H9 (cell line): Measurements from ENCODE around the gene KLHL1. TPM values are rescaled to one million over a fixed set of nuclear protein-coding genes. Genes with fewer than 3 reads are reported as not detected.

Experiments used
- DNase-seq: peaks from one replicate; pipeline ENCODE4 v3.0.0-alpha.2; 2017
- H2AFZ ChIP-seq: one replicate; pipeline ENCODE4 v1.6.1; 2013; ENCODE audit warnings: mild to moderate bottlenecking, low read length, control low read depth, moderate library complexity
- H2AK5ac ChIP-seq: 2 replicates; pipeline ENCODE4 v1.6.1; 2013; ENCODE audit warnings: low read length, control low read depth, mixed read lengths; ENCODE audit not compliant: insufficient read length
- H2BK120ac ChIP-seq: one replicate; pipeline ENCODE4 v1.6.1; 2013; ENCODE audit warnings: low read depth, mild to moderate bottlenecking, low read length, control low read depth, inconsistent platforms; ENCODE audit not compliant: poor library complexity, severe bottlenecking
- H2BK12ac ChIP-seq: 2 replicates; pipeline ENCODE4 v1.6.1; 2013; ENCODE audit warnings: low read length, control low read depth, mixed read lengths, low read depth; ENCODE audit not compliant: insufficient read length
- H2BK15ac ChIP-seq: 2 replicates; pipeline ENCODE4 v1.6.1; 2013; ENCODE audit warnings: low read depth, low read length, control low read depth
- H2BK20ac ChIP-seq: one replicate; pipeline ENCODE4 v1.6.1; 2013; ENCODE audit warnings: low read depth, mild to moderate bottlenecking, low read length, control low read depth, inconsistent platforms; ENCODE audit not compliant: poor library complexity, severe bottlenecking
- H2BK5ac ChIP-seq: 2 replicates; pipeline ENCODE4 v1.6.1; 2013; ENCODE audit warnings: low read length, control low read depth, mixed read lengths; ENCODE audit not compliant: insufficient read length
- H3K14ac ChIP-seq: 2 replicates; pipeline ENCODE4 v1.6.1; 2013; ENCODE audit warnings: low read length, control low read depth; ENCODE audit not compliant: insufficient read depth
- H3K18ac ChIP-seq: 2 replicates; pipeline ENCODE4 v1.6.1; 2013; ENCODE audit warnings: low read depth, mild to moderate bottlenecking, mixed read lengths, low read length, control low read depth; ENCODE audit not compliant: insufficient read length
- H3K23ac ChIP-seq: 2 replicates; pipeline ENCODE4 v1.6.1; 2013; ENCODE audit warnings: low read length, control low read depth, mixed read lengths, low read depth; ENCODE audit not compliant: insufficient read length
- H3K23me2 ChIP-seq: 2 replicates; pipeline ENCODE4 v1.6.1; 2013; ENCODE audit warnings: low read depth, mild to moderate bottlenecking, mixed read lengths, low read length, control low read depth; ENCODE audit not compliant: insufficient read length, poor library complexity, severe bottlenecking
- H3K27ac ChIP-seq: 2 replicates; pipeline ENCODE4 v1.5.1; 2013; ENCODE audit warnings: low read length, control low read depth, mixed read lengths, low read depth; ENCODE audit not compliant: insufficient read length
- H3K27me3 ChIP-seq: 2 replicates; pipeline ENCODE4 v1.6.1; 2013; ENCODE audit warnings: low read length, control low read depth, inconsistent platforms; ENCODE audit not compliant: insufficient read depth
- H3K4ac ChIP-seq: 2 replicates; pipeline ENCODE4 v1.6.1; 2013; ENCODE audit warnings: low read depth, mild to moderate bottlenecking, control low read depth, inconsistent platforms, low read length, moderate library complexity
- H3K4me1 ChIP-seq: 2 replicates; pipeline ENCODE4 v1.6.1; 2013; ENCODE audit warnings: low read length, control low read depth, inconsistent platforms; ENCODE audit not compliant: insufficient read depth
- H3K4me2 ChIP-seq: 2 replicates; pipeline ENCODE4 v1.6.1; 2013; ENCODE audit warnings: low read length, control low read depth, mixed read lengths; ENCODE audit not compliant: insufficient read length, insufficient read depth
- H3K56ac ChIP-seq: 2 replicates; pipeline ENCODE4 v1.6.1; 2013; ENCODE audit warnings: low read depth, mild to moderate bottlenecking, mixed read lengths, low read length, control low read depth; ENCODE audit not compliant: insufficient read length
- H3K79me1 ChIP-seq: 2 replicates; pipeline ENCODE4 v1.6.1; 2013; ENCODE audit warnings: low read depth, mild to moderate bottlenecking, moderate library complexity, low read length, control low read depth, inconsistent platforms; ENCODE audit not compliant: insufficient read depth, poor library complexity, severe bottlenecking
- H3K79me2 ChIP-seq: 2 replicates; pipeline ENCODE4 v1.6.1; 2013; ENCODE audit warnings: low read length, control low read depth, inconsistent platforms; ENCODE audit not compliant: insufficient read depth
- H3K9ac ChIP-seq: 2 replicates; pipeline ENCODE4 v1.6.1; 2013; ENCODE audit warnings: low read length, control low read depth, mixed read lengths; ENCODE audit not compliant: insufficient read length; ENCODE audit errors: extremely low read depth
- H3K9me3 ChIP-seq: one replicate; pipeline ENCODE4 v1.6.1; 2013; ENCODE audit warnings: low read depth, low read length, inconsistent platforms; ENCODE audit not compliant: control insufficient read depth
- H3T11ph ChIP-seq: one replicate; pipeline ENCODE4 v1.6.1; 2013; ENCODE audit warnings: mild to moderate bottlenecking, low read length, control low read depth, inconsistent platforms
- H4K20me1 ChIP-seq: one replicate; pipeline ENCODE4 v1.6.1; 2013; ENCODE audit not compliant: control insufficient read depth, insufficient read length, insufficient read depth
- H4K5ac ChIP-seq: 2 replicates; pipeline ENCODE4 v1.6.1; 2013; ENCODE audit warnings: low read depth, mild to moderate bottlenecking, mixed read lengths, low read length, control low read depth; ENCODE audit not compliant: insufficient read length
- H4K8ac ChIP-seq: replicated peaks from 2 replicates; pipeline ENCODE4 v1.6.1; 2013; ENCODE audit warnings: low read length, control low read depth, mixed read lengths, low read depth; ENCODE audit not compliant: insufficient read length
- H4K91ac ChIP-seq: 2 replicates; pipeline ENCODE4 v1.6.1; 2013; ENCODE audit warnings: low read depth, mild to moderate bottlenecking, moderate library complexity, mixed read lengths, low read length, control low read depth; ENCODE audit not compliant: insufficient read length
- H3K27ac Mint-ChIP-seq, 3 experiments: 2 replicates in 2 of 3; 3 replicates in 1 of 3; pipeline ENCODE4 v1.8.0; 2020 to 2021; ENCODE audit warnings: mixed read lengths in 3 of 3, mild to moderate bottlenecking in 1 of 3, moderate library complexity in 1 of 3
- H3K27me3 Mint-ChIP-seq: 2 replicates; pipeline ENCODE4 v1.8.0; 2021; ENCODE audit warnings: low read depth, mild to moderate bottlenecking, moderate library complexity, mixed read lengths
- H3K36me3 Mint-ChIP-seq, 3 experiments: 2 replicates in 2 of 3; 3 replicates in 1 of 3; pipeline ENCODE4 v1.8.0; 2020 to 2021; ENCODE audit warnings: low read depth in 3 of 3, mixed read lengths in 3 of 3; ENCODE audit not compliant: insufficient read depth in 1 of 3
- H3K4me1 Mint-ChIP-seq, 2 experiments: 2 replicates each; pipeline ENCODE4 v1.8.0; 2020; ENCODE audit warnings: mixed read lengths in 2 of 2
- H3K4me3 Mint-ChIP-seq, 2 experiments: 2 replicates in 1 of 2; 3 replicates in 1 of 2; pipeline ENCODE4 v1.8.0; 2020 to 2021; ENCODE audit warnings: mild to moderate bottlenecking in 2 of 2, mixed read lengths in 2 of 2, moderate library complexity in 1 of 2
- H3K9me3 Mint-ChIP-seq, 2 experiments: 2 replicates in 1 of 2; 3 replicates in 1 of 2; pipeline ENCODE4 v1.8.0; 2020; ENCODE audit warnings: mild to moderate bottlenecking in 2 of 2, mixed read lengths in 2 of 2, moderate library complexity in 1 of 2
- WGBS: extraction: QIAGEN DNeasy Blood & Tissue Kit; methylation state at CpG from one replicate; pipeline ENCODE4 v1.1.7; 2013; ENCODE audit warnings: missing lambda C conversion rate, low lambda C conversion rate, mixed read lengths; ENCODE audit not compliant: insufficient read length; ENCODE audit errors: extremely low coverage; 5-methylcytosine and 5-hydroxymethylcytosine counted together
- total RNA-seq: library from RNA; stranded (reverse); gene quantifications from 2 replicates; pipeline ENCODE4 v1.2.1, GENCODE V29; 2021
- TF ChIP-seq, protein P1 (sequence below): fragments of 200-600 bp; sonication (generic); conservative IDR thresholded peaks from 3 replicates; pipeline ENCODE4 v1.8.0; 2021; ENCODE audit warnings: antibody characterized with exemption, mild to moderate bottlenecking

KLHL1 gene
- total RNA-seq, 1 experiment from 2014 or later, result not detected

- H3K14ac ChIP-seq, result no peak overlapping the region
- H3K9ac ChIP-seq, result no peak overlapping the region
- no peaks in the 10 kb centered on the region for H3K4me1 Mint-ChIP-seq
- no peak overlapping the region for H3K27ac ChIP-seq
- TF ChIP-seq, protein P1, sequence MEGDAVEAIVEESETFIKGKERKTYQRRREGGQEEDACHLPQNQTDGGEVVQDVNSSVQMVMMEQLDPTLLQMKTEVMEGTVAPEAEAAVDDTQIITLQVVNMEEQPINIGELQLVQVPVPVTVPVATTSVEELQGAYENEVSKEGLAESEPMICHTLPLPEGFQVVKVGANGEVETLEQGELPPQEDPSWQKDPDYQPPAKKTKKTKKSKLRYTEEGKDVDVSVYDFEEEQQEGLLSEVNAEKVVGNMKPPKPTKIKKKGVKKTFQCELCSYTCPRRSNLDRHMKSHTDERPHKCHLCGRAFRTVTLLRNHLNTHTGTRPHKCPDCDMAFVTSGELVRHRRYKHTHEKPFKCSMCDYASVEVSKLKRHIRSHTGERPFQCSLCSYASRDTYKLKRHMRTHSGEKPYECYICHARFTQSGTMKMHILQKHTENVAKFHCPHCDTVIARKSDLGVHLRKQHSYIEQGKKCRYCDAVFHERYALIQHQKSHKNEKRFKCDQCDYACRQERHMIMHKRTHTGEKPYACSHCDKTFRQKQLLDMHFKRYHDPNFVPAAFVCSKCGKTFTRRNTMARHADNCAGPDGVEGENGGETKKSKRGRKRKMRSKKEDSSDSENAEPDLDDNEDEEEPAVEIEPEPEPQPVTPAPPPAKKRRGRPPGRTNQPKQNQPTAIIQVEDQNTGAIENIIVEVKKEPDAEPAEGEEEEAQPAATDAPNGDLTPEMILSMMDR, result no peak
- no peak overlapping the region for H3K4me2 ChIP-seq
- H3K56ac ChIP-seq, result no peak overlapping the region
- no peak overlapping the region for H4K8ac ChIP-seq
- no peaks in the 10 kb centered on the region for H3K79me2 ChIP-seq
- H3K27me3 Mint-ChIP-seq, result no peaks in the 10 kb centered on the region
- no peak overlapping the region for H2AK5ac ChIP-seq
- H3K23ac ChIP-seq, result no peak overlapping the region
- H2BK12ac ChIP-seq, result no peak overlapping the region
- no peaks in the 10 kb centered on the region for H3K9me3 Mint-ChIP-seq
- H3T11ph ChIP-seq, result no peak overlapping the region
- no peaks in the 10 kb centered on the region for H4K20me1 ChIP-seq
- no peak overlapping the region for H3K4ac ChIP-seq
- no peak overlapping the region for H4K5ac ChIP-seq
- no peak overlapping the region for H2BK20ac ChIP-seq
- no peaks in the 10 kb centered on the region for H3K23me2 ChIP-seq
- H4K91ac ChIP-seq, result no peak overlapping the region
- no peak overlapping the region for H3K18ac ChIP-seq
- H3K27ac Mint-ChIP-seq, result no peak overlapping the region; a peak in 1 of 7 replicates
- no peaks in the 10 kb centered on the region for H3K79me1 ChIP-seq
- no peaks in the 10 kb centered on the region for H3K36me3 Mint-ChIP-seq
- no peaks in the 10 kb centered on the region for H3K9me3 ChIP-seq
- H2BK5ac ChIP-seq, result no peak overlapping the region
- DNase-seq, result no peak
- H2BK15ac ChIP-seq, result no peak overlapping the region
- no peaks in the 10 kb centered on the region for H3K4me1 ChIP-seq
- no peak overlapping the region for H3K4me3 Mint-ChIP-seq
- no peaks in the 10 kb centered on the region for H3K27me3 ChIP-seq
- H2AFZ ChIP-seq, result no peak overlapping the region
- no CpG with 5 or more reads among the region's 1 CpG for WGBS
- H2BK120ac ChIP-seq, result no peak overlapping the region
Observed at GRCh38 chr13:69704311-69704710, 403.9 kb downstream of the KLHL1 start.
